ENCODE data around the gene TAS2R20. TPM values are rescaled to one million over a fixed set of nuclear protein-coding genes. Genes with fewer than 3 reads are reported as not detected.

TAS2R20 gene
- total and polyA plus RNA-seq, 8 donors, result 0.35 to 11.6 (median 8.2) TPM; not detected in 4

- 90 to 100% (median 97%) methylated on average over 1 of the region's 1 CpG for WGBS, 5 donors
- H3K4me1 ChIP-seq, result peaks cover 5 to 15% (median 8%) of the 10 kb centered on the region in 4 donors
- intact Hi-C loops (cut with DNase I; ENCODE audit: low total_unique reads), result no loop called here
- H3K36me3 ChIP-seq, result no peaks in the 10 kb centered on the region
- no peak for TF ChIP-seq POLR2A (IDR thresholded peaks at IDR 0.05)
- no peak for TF ChIP-seq EP300 (IDR thresholded peaks at IDR 0.05)
- no peak for TF ChIP-seq POLR2AphosphoS5 (IDR thresholded peaks at IDR 0.05)
- no peak for TF ChIP-seq CTCF (IDR thresholded peaks at IDR 0.05)
- DNase-seq, result no peak
- H3K9me3 ChIP-seq, result no peaks in the 10 kb centered on the region
- no peak overlapping the region for H3K27ac ChIP-seq
- no peak overlapping the region for H3K4me3 ChIP-seq
- no peaks in the 10 kb centered on the region for H3K27me3 ChIP-seq
Measured at GRCh38 chr12:11016937-11017336, 18.8 kb upstream of the TAS2R20 start.

GRCh38 chr12:11015775-11016430, 17.8 kb upstream of the TAS2R20 start:
- Histone ChIP-seq H3K4me1 (peaks cover 5 to 15% (median 8%) of the 10 kb centered on the region in 4 donors), H3K4me3 (no peak overlapping the region), H3K9me3 (no peaks in the 10 kb centered on the region), H3K27ac (no peak overlapping the region), H3K27me3 (no peaks in the 10 kb centered on the region), H3K36me3 (no peaks in the 10 kb centered on the region)
- intact Hi-C loops (cut with DNase I; ENCODE audit: low total_unique reads), result no loop called here
- DNase-seq, result peak in 1 of 2 donors; percentile 57
- 77 to 82% (median 79%) methylated on average over 4 of the region's 4 CpGs for WGBS, 5 donors
- TF ChIP-seq POLR2A (IDR thresholded peaks at IDR 0.05), result no peak

GRCh38 chr12:11014234-11014633, 16.1 kb upstream of the TAS2R20 start:
- no peaks in the 10 kb centered on the region for H3K36me3 ChIP-seq
- DNase-seq, result no peak
- intact Hi-C loops (cut with DNase I; ENCODE audit: low total_unique reads), result no loop called here
- H3K4me3 ChIP-seq, result no peak overlapping the region
- H3K27me3 ChIP-seq, result no peaks in the 10 kb centered on the region
- TF ChIP-seq CTCF (IDR thresholded peaks at IDR 0.05), result no peak
- TF ChIP-seq POLR2AphosphoS5 (IDR thresholded peaks at IDR 0.05), result no peak
- TF ChIP-seq EP300 (IDR thresholded peaks at IDR 0.05), result no peak
- TF ChIP-seq POLR2A (IDR thresholded peaks at IDR 0.05), result no peak
- H3K9me3 ChIP-seq, result no peaks in the 10 kb centered on the region
- peaks cover 5 to 15% (median 8%) of the 10 kb centered on the region in 4 donors for H3K4me1 ChIP-seq
- H3K27ac ChIP-seq, result no peak overlapping the region

- no peaks in the 10 kb centered on the region for H3K9me3 ChIP-seq
- no peaks in the 10 kb centered on the region for H3K36me3 ChIP-seq
- no peaks in the 10 kb centered on the region for H3K27me3 ChIP-seq
- H3K4me3 ChIP-seq, result no peak overlapping the region
- no peaks in the 10 kb centered on the region for H3K4me1 ChIP-seq
- TF ChIP-seq CTCF (IDR thresholded peaks at IDR 0.05), result no peak
- TF ChIP-seq POLR2AphosphoS5 (IDR thresholded peaks at IDR 0.05), result no peak
- no peak for TF ChIP-seq EP300 (IDR thresholded peaks at IDR 0.05)
- no peak for TF ChIP-seq POLR2A (IDR thresholded peaks at IDR 0.05)
- WGBS, 5 donors, result 97 to 100% (median 100%) methylated on average over 1 of the region's 1 CpG
- no peak overlapping the region for H3K27ac ChIP-seq
- DNase-seq, result no peak
- intact Hi-C loops (cut with DNase I; ENCODE audit: low total_unique reads), result no loop called here
Measured at GRCh38 chr12:11007608-11008007, 9.5 kb upstream of the TAS2R20 start.

GRCh38 chr12:10994307-10994706, 3.8 kb downstream of the TAS2R20 start:
- Histone ChIP-seq H3K36me3 (peaks cover 0 to 9% (median 5%) of the 10 kb centered on the region in 4 donors), H3K4me3 (no peak overlapping the region), H3K4me1 (no peaks in the 10 kb centered on the region), H3K27ac (no peak overlapping the region), H3K27me3 (no peaks in the 10 kb centered on the region), H3K9me3 (peaks cover 0 to 10% (median 0%) of the 10 kb centered on the region in 4 donors)
- intact Hi-C loops (cut with DNase I; ENCODE audit: low total_unique reads), result no loop called here
- 89 to 96% (median 94%) methylated on average over 3 of the region's 3 CpGs for WGBS, 5 donors
- no peak for TF ChIP-seq EP300 (IDR thresholded peaks at IDR 0.05)
- no peak for TF ChIP-seq CTCF (IDR thresholded peaks at IDR 0.05)
- TF ChIP-seq POLR2A (IDR thresholded peaks at IDR 0.05), result no peak
- TF ChIP-seq POLR2AphosphoS5 (IDR thresholded peaks at IDR 0.05), result no peak
- DNase-seq, result no peak
